HAP-1 (cell line): Measurements from ENCODE around the gene IGFBPL1.
A peak's percentile ranks its signal among the peaks of the same experiment; 100 is the strongest.

ENCODE experiments used
- DNase-seq, 2 experiments: peaks; one replicate each; pipeline ENCODE4 v3.0.0-alpha.2; 2016 to 2020; ENCODE audit warnings: low spot score in 2 of 2
- H3K27me3 ChIP-seq: fragments of 250-450 bp; sonication (Bioruptor Pico); 2 replicates; pipeline ENCODE4 v1.5.1; 2020; ENCODE audit warnings: low read depth, mild to moderate bottlenecking, moderate library complexity
- H3K36me3 ChIP-seq: fragments of 250-450 bp; sonication (Bioruptor Pico); replicated peaks from 2 replicates; pipeline ENCODE4 v1.5.1; 2020; ENCODE audit warnings: mild to moderate bottlenecking
- H3K4me1 ChIP-seq: fragments of 250-450 bp; sonication (Bioruptor Pico); 2 replicates; pipeline ENCODE4 v1.5.1; 2020; ENCODE audit warnings: mild to moderate bottlenecking
- H3K4me3 ChIP-seq: fragments of 250-450 bp; sonication (Bioruptor Pico); 2 replicates; pipeline ENCODE4 v1.5.1; 2020; ENCODE audit warnings: mild to moderate bottlenecking, moderate library complexity
- H3K9me3 ChIP-seq: fragments of 250-450 bp; sonication (Bioruptor Pico); 2 replicates; pipeline ENCODE4 v1.5.1; 2020; ENCODE audit warnings: mild to moderate bottlenecking, moderate library complexity
- in situ Hi-C: fragments of 300-500 bp; cut with MboI; formaldehyde crosslinking; loops from 3 replicates; pipeline ENCODE4 v1.14.3; 2020; ENCODE audit warnings: low sequenced_read_pairs, inconsistent platforms, mixed read lengths

The IGFBPL1 gene

DNA sequence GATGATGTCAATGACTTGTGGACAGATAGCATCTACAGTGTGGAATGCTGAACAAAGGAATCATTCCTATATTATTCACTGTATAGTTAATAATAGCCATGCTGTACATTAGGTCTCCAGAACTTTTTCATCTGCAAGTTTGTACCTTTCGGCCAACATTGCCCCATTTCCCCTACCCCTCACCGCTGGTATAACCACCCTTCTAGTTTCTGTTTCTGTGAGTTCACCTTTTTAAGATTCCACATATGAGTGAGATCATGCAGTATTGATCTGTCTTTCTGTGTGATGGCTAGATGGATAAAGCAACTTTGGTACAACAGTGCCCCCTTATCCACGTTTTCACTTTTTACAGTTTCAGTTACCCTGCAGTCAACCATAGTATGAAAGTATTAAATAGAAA lies 50.6 kb downstream of the IGFBPL1 start:
- Histone ChIP-seq H3K36me3 (no peaks in the 10 kb centered on the region), H3K4me1 (no peaks in the 10 kb centered on the region), H3K9me3 (no peaks in the 10 kb centered on the region), H3K4me3 (no peak overlapping the region), H3K27me3 (peaks cover 9% of the 10 kb centered on the region; the same call in 1 of the 2 replicates)
- in situ Hi-C loops = loop anchor here (25.0 kb wide), 1 partner anchor 886 kb away; the partner anchor contains the start of gene POLR1E
- DNase-seq = no peak

DNA sequence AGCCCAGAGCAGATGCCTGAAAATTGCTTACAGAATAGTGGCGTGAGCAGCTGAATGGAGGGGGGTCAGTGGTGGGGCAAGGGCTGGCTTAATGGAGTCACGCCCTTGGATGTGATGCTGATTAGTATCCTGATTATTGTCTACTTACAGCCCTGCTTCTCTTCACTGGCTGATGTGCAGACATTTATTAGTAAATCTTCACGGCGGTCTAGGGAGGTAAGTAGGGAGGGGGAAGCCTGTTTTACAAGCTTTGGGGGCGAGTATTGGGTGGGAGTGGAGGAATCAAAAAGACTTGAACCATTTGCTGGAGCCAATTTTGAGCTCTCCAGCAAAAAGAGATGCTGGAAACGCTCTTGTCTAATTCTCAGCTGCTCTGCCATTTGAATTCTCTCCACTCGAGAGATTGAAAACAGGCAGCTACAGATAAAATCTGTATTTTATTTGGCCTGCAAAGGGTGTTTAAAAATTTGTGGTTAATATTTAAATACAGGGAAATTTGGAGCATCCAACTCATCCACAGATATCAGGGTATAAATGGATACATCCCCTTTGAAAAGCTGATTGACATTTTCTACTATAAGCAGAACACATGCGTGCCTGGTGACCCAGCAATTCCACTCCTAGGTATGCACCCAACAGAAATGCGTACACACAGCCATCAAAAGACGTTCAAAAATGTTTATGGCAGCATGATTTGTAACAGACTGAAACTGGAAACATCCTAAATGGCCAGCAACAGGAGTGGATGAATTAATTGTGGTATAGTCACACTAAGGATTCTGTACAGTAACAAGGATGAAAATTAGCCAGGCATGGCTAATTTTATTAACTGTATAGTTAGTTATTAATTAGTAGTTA lies 51.3 kb downstream of the IGFBPL1 start:
- H3K27me3 ChIP-seq = peaks cover 9% of the 10 kb centered on the region; the same call in 1 of the 2 replicates
- in situ Hi-C loops = loop anchor here (25.0 kb wide), 1 partner anchor 886 kb away; the partner anchor contains the start of gene POLR1E

DNA sequence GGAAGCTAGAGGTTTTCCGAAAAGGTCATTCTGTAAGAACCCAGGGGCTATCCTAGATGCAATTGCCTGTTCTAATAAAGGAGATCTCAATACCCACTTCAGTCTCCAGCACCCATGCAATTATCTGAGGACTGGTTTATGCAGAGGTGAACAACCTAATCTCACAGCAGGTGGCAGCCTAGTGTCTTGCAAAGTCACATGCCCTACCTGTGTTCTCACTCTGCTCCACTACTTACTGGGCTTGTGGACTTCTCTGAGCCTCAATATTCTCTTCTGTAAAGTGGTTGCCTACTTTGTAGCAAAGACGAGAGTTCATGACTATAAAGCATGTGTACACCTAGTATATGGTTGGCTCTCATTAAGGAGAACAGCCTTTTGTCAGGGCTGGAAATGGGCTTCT lies 52.8 kb downstream of the IGFBPL1 start:
- peaks cover 9% of the 10 kb centered on the region; the same call in 1 of the 2 replicates for H3K27me3 ChIP-seq
- no peaks in the 10 kb centered on the region for H3K4me1 ChIP-seq
- in situ Hi-C loops = loop anchor here (25.0 kb wide), 1 partner anchor 884 kb away; the partner anchor contains the start of gene POLR1E
- H3K4me3 ChIP-seq = no peak overlapping the region
- H3K36me3 ChIP-seq = no peaks in the 10 kb centered on the region
- DNase-seq = peak in 1 of 2 experiments; percentile 42
- no peaks in the 10 kb centered on the region for H3K9me3 ChIP-seq

More for the DNA sequence above, 51.3 kb downstream of the IGFBPL1 start:
- Histone ChIP-seq H3K4me3 (no peak overlapping the region), H3K36me3 (no peaks in the 10 kb centered on the region), H3K4me1 (no peaks in the 10 kb centered on the region), H3K9me3 (no peaks in the 10 kb centered on the region)
- DNase-seq = no peak

GRCh38 chr9:38370176-38370575 lies 54.1 kb downstream of the IGFBPL1 start:
- Histone ChIP-seq H3K27me3 (peaks cover 9% of the 10 kb centered on the region; the same call in 1 of the 2 replicates), H3K36me3 (no peaks in the 10 kb centered on the region), H3K4me3 (no peak overlapping the region), H3K9me3 (no peaks in the 10 kb centered on the region), H3K4me1 (no peaks in the 10 kb centered on the region)
- DNase-seq = no peak
- in situ Hi-C loops = loop anchor here (25.0 kb wide), 1 partner anchor 883 kb away; the partner anchor contains the start of gene POLR1E

GRCh38 chr9:38368731-38369130 lies 55.5 kb downstream of the IGFBPL1 start:
- H3K36me3 ChIP-seq = no peaks in the 10 kb centered on the region
- H3K9me3 ChIP-seq = no peaks in the 10 kb centered on the region
- H3K27me3 ChIP-seq = peaks cover 9% of the 10 kb centered on the region; the same call in 1 of the 2 replicates
- in situ Hi-C loops = loop anchor here (25.0 kb wide), 1 partner anchor 881 kb away; the partner anchor contains the start of gene POLR1E
- no peaks in the 10 kb centered on the region for H3K4me1 ChIP-seq
- DNase-seq = no peak
- H3K4me3 ChIP-seq = no peak overlapping the region

DNA sequence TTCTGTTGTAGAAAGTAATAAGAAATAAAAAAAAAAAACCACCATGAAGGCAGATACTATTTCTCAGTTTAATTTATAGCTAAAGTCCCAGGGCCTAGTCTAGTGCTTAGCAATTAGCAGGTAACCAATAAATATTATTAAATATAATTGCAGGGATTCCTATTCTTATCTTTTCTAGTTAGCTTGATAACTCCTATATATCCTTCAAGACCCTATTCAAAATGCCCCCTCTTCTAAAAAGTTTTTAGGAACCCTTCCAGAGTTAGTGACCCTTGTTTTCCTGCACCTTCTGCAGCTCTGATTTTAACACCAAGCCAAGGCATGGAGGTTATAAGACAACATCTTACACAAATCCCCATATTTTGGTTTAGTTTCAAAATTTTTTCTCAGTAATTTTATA lies 56.4 kb downstream of the IGFBPL1 start:
- DNase-seq = no peak
- Histone ChIP-seq H3K9me3 (no peaks in the 10 kb centered on the region), H3K27me3 (peaks cover 1% of the 10 kb centered on the region; the same call in 1 of the 2 replicates), H3K4me3 (no peak overlapping the region), H3K4me1 (0 out of 2 replicates have a peak, but pooled peaks cover under 1% of the 10 kb centered on the region), H3K36me3 (no peaks in the 10 kb centered on the region)
- in situ Hi-C loops = loop anchor here (25.0 kb wide), 1 partner anchor 881 kb away; the partner anchor contains the start of gene POLR1E

GRCh38 chr9:38363589-38363925 lies 60.7 kb downstream of the IGFBPL1 start:
- no peak for DNase-seq
- Histone ChIP-seq H3K36me3 (no peaks in the 10 kb centered on the region), H3K4me3 (no peak overlapping the region), H3K9me3 (no peaks in the 10 kb centered on the region), H3K27me3 (no peaks in the 10 kb centered on the region), H3K4me1 (peaks cover 23% of the 10 kb centered on the region)
- in situ Hi-C loops = loop anchor here (5.0 to 25.0 kb wide), 3 partner anchors 271 to 876 kb away; partner anchors contain the start of gene POLR1E

DNA sequence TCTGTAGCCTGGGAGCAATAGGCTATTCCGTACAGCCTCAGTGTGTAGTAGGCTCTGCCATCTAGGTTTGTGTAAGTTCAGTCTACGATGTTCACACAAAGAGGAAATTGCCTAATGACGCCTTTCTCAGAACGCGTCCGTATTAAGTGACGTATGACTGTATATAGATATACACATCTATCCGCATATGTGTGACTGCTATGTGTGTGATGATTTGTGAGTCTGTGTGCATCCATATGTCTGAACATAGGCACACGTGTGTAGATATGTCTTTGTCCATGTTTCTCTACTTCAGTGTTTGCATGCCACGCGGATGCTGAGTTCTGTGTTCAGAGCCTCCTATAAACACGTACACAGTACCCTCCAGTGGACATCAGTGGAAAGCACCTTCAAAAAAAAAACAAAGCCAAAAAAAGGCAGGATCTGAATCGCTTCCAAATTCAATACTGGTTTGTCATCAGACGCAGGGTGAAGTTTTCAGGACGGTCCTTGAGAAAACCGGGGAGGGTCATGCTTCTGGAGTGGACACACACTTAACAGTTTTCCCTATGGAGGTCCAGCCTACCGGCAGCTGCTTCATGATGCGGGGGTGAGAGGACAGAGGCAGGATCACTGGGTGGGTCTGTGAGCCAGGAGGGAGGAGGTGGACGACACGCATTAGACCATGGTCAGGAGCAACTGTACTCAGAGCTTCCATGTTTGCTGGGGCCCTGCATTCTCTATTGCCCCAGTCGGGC lies 61.2 kb downstream of the IGFBPL1 start:
- Histone ChIP-seq H3K4me3 (no peak overlapping the region), H3K9me3 (no peaks in the 10 kb centered on the region), H3K4me1 (peaks cover 23% of the 10 kb centered on the region), H3K36me3 (no peaks in the 10 kb centered on the region), H3K27me3 (no peaks in the 10 kb centered on the region)
- in situ Hi-C loops = loop anchor here (5.0 to 25.0 kb wide), 3 partner anchors 271 to 876 kb away; partner anchors contain the start of gene POLR1E
- DNase-seq = peak; percentile 65 to 73

GRCh38 chr9:38361473-38361850 lies 62.8 kb downstream of the IGFBPL1 start:
- H3K4me1 ChIP-seq = peaks cover 23% of the 10 kb centered on the region
- H3K4me3 ChIP-seq = no peak overlapping the region
- H3K9me3 ChIP-seq = no peaks in the 10 kb centered on the region
- no peaks in the 10 kb centered on the region for H3K36me3 ChIP-seq
- DNase-seq = peak; percentile 33 to 64
- no peaks in the 10 kb centered on the region for H3K27me3 ChIP-seq
- in situ Hi-C loops = loop anchor here (5.0 to 25.0 kb wide), 3 partner anchors 269 to 874 kb away; partner anchors contain the start of gene POLR1E

GRCh38 chr9:38360839-38361472 lies 63.3 kb downstream of the IGFBPL1 start:
- Histone ChIP-seq H3K27me3 (no peaks in the 10 kb centered on the region), H3K9me3 (no peaks in the 10 kb centered on the region), H3K4me3 (no peak overlapping the region), H3K4me1 (peaks cover 23% of the 10 kb centered on the region), H3K36me3 (no peaks in the 10 kb centered on the region)
- in situ Hi-C loops = loop anchor here (5.0 to 25.0 kb wide), 3 partner anchors 269 to 874 kb away; partner anchors contain the start of gene POLR1E
- DNase-seq = peak in 1 of 2 experiments; percentile 10

DNA sequence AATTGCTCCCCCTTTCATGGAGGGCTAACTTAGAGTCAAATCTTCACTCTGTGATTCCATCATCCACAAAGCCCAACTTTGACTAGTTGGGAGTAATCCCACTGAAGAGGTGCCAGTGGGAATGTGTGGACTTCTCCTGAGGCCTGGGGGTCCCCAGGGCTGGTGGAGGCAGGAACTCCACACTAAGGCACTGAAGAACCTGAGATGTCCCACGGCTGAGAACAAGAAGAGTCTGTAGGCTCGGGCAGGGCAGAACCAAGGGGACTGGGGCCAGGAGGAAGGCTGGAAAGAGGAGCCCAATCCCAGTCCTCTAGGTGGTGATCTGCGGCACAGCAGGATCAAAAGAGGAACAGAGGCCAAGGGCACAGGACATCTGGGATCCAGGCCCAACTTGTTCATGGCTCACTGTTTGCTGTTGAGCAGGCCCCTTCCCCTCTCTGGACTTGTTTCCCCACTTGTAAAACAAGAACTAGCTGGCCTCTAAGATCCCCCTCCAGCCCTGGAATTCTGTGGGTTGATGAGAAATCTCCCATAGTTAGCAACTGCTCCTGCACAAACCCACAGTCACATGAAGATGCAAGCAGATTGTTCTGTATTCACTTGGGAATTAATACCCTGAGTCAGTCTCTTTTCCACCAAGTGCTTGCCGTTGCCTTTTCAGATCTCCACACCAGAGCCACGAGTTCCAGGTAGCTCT lies 64.4 kb downstream of the IGFBPL1 start:
- no peaks in the 10 kb centered on the region for H3K9me3 ChIP-seq
- H3K4me3 ChIP-seq = no peak overlapping the region
- in situ Hi-C loops = loop anchor here (5.0 to 25.0 kb wide), 3 partner anchors 268 to 873 kb away; partner anchors contain the start of gene POLR1E
- no peak for DNase-seq
- no peaks in the 10 kb centered on the region for H3K36me3 ChIP-seq
- no peaks in the 10 kb centered on the region for H3K27me3 ChIP-seq
- peaks cover 23% of the 10 kb centered on the region for H3K4me1 ChIP-seq

GRCh38 chr9:38359297-38359653 lies 65.0 kb downstream of the IGFBPL1 start:
- Histone ChIP-seq H3K4me3 (no peak overlapping the region), H3K27me3 (no peaks in the 10 kb centered on the region), H3K36me3 (no peaks in the 10 kb centered on the region), H3K4me1 (peaks cover 23% of the 10 kb centered on the region), H3K9me3 (no peaks in the 10 kb centered on the region)
- in situ Hi-C loops = loop anchor here (25.0 kb wide), 1 partner anchor 872 kb away; the partner anchor contains the start of gene POLR1E
- no peak for DNase-seq
